Stimulated activated CD8-positive, alpha-beta memory T cell treated with anti-CD3 and anti-CD28 coated beads, Interleukin-4, amount 100 ng/mL, for 48 hours (primary cell): Measurements from ENCODE around the gene PIK3CD.
"Not testable (repeated sequence)": the region's sequence is repeated elsewhere in the genome, so short reads cannot be mapped to it uniquely, and the experiment has no call there.

ENCODE experiments used
- DNase-seq: peaks from one replicate; pipeline ENCODE4 v3.0.0-alpha.2; 2020

Gene PIK3CD

GRCh38 chr1:9624081-9624480, 27.4 kb upstream of the PIK3CD start:
- DNase-seq = no peak

GRCh38 chr1:9625030-9625429, 26.5 kb upstream of the PIK3CD start:
- not testable (repeated sequence) for DNase-seq

- DNase-seq = peak; percentile 44
Observed at GRCh38 chr1:9626201-9626608, 25.3 kb upstream of the PIK3CD start.

- DNase-seq = peak; percentile 86
Observed at GRCh38 chr1:9628541-9629444, 22.7 kb upstream of the PIK3CD start.

GRCh38 chr1:9629445-9630201, 21.9 kb upstream of the PIK3CD start:
- peak; percentile 87 for DNase-seq

- DNase-seq = peak; percentile 44
Observed at GRCh38 chr1:9630331-9631111, 21.0 kb upstream of the PIK3CD start.

- no peak for DNase-seq
Observed at GRCh38 chr1:9631613-9632012, 19.9 kb upstream of the PIK3CD start.

GRCh38 chr1:9633493-9633892, 18.0 kb upstream of the PIK3CD start:
- no peak for DNase-seq

- DNase-seq = no peak
Observed at GRCh38 chr1:9634582-9634981, 16.9 kb upstream of the PIK3CD start.

GRCh38 chr1:9639227-9639626, 12.3 kb upstream of the PIK3CD start:
- DNase-seq = no peak

GRCh38 chr1:9643351-9644256, 7.9 kb upstream of the PIK3CD start:
- peak; percentile 51 for DNase-seq

GRCh38 chr1:9646037-9646436, 5.5 kb upstream of the PIK3CD start:
- no peak for DNase-seq

- DNase-seq = no peak
Observed at GRCh38 chr1:9648171-9648570, 3.4 kb upstream of the PIK3CD start.

- DNase-seq = no peak
Observed at GRCh38 chr1:9649769-9650168, 1.8 kb upstream of the PIK3CD start.

- DNase-seq = no peak
Observed at GRCh38 chr1:9651220-9651564, 339 bp upstream of the PIK3CD start.

- peak; percentile 67 for DNase-seq
Observed at GRCh38 chr1:9652379-9653209, 1.1 kb downstream of the PIK3CD start.

- DNase-seq = no peak
Observed at GRCh38 chr1:9653210-9653490, 1.6 kb downstream of the PIK3CD start.

- peak; percentile 55 for DNase-seq
Observed at GRCh38 chr1:9653491-9654050, 2.0 kb downstream of the PIK3CD start.

- peak; percentile 70 for DNase-seq
Observed at GRCh38 chr1:9654051-9654833, 2.7 kb downstream of the PIK3CD start.
